Peyer's patch (tissue), 4 donors: ENCODE measurements around the gene MAML3. TPM values are rescaled to one million over a fixed set of nuclear protein-coding genes. Genes with fewer than 3 reads are reported as not detected.

ENCODE experiments used
- DNase-seq, 3 donors: peaks; one replicate each; pipeline ENCODE4 v3.0.0-alpha.2; 2017 to 2019
- H3K27ac ChIP-seq, 4 donors: fragments of 200-600 bp; sonication (generic); one replicate each; pipeline ENCODE4 v1.5.1; 2016 to 2019
- H3K27me3 ChIP-seq, 2 donors: fragments of 200-600 bp; sonication (generic); one replicate each; pipeline ENCODE4 v1.5.1; 2019
- H3K36me3 ChIP-seq, 3 donors: fragments of 200-600 bp; sonication (generic); one replicate each; pipeline ENCODE4 v1.5.1; 2016 to 2019
- H3K4me1 ChIP-seq, 4 donors: fragments of 200-600 bp; sonication (generic); one replicate each; pipeline ENCODE4 v1.5.1; 2016 to 2019
- H3K4me3 ChIP-seq, 4 donors: fragments of 200-600 bp; sonication (generic); 1 replicate in 3 of 4; 2 replicates in 1 of 4; pipeline ENCODE4 v1.5.1; 2016 to 2019; ENCODE audit warnings: mild to moderate bottlenecking in 1 of 4
- H3K9me3 ChIP-seq, 4 donors: fragments of 200-600 bp; sonication (generic); one replicate each; pipeline ENCODE4 v1.5.1; 2016 to 2019; ENCODE audit warnings: mild to moderate bottlenecking in 1 of 4
- POLR2A ChIP-seq, 2 donors: fragments of 450-650 bp; IDR thresholded peaks; one replicate each; pipeline ENCODE4 v1.5.1; 2017; ENCODE audit warnings: antibody characterized with exemption in 2 of 2, mild to moderate bottlenecking in 2 of 2, moderate library complexity in 2 of 2
- total RNA-seq, 4 donors: library from RNA; depleted of rRNA; stranded (reverse); fragments of >200 nt; gene quantifications; one replicate each; pipeline ENCODE4 v1.1.0, GENCODE V29; 2016
- TF ChIP-seq, protein P1 (sequence below), 6 experiments: fragments of 450-650 bp in 4 of 6; fragments of 200-600 bp in 2 of 6; sonication (generic) in 1 of 6; IDR thresholded peaks; one replicate each; pipeline ENCODE4 v1.5.1; 2017 to 2019; ENCODE audit warnings: antibody characterized with exemption in 6 of 6, mild to moderate bottlenecking in 3 of 6, moderate library complexity in 1 of 6

The MAML3 gene
- total RNA-seq, 4 donors from 2014 or later: 6.5 to 44.6 (median 22.1) TPM

DNA sequence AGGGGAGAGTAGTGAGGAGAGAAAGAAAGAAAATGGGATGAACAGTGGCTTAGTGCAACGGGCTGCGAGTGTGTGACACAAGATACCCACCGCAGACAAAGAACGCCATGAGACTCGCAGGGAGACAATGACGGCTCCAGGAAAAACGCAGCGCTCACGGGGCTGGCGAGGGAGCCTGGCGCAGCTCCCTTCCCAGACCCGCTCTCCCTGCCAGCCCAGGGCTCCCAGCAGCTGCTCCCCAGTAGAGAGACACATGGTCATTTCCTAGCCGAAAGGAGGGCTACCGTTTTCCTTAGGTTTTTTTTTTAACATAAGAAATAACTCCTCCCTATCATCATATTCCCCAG lies 149.5 kb downstream of the MAML3 start:
- Histone ChIP-seq H3K9me3 (no peaks in the 10 kb centered on the region), H3K27me3 (no peaks in the 10 kb centered on the region), H3K4me3 (peak overlapping the region in 2 of 4 donors; percentile 18 to 33), H3K27ac (no peak overlapping the region), H3K36me3 (no peaks in the 10 kb centered on the region), H3K4me1 (no peaks in the 10 kb centered on the region)
- no peak for DNase-seq
- TF ChIP-seq POLR2A (IDR thresholded peaks at IDR 0.05): no peak
- TF ChIP-seq, protein P1, sequence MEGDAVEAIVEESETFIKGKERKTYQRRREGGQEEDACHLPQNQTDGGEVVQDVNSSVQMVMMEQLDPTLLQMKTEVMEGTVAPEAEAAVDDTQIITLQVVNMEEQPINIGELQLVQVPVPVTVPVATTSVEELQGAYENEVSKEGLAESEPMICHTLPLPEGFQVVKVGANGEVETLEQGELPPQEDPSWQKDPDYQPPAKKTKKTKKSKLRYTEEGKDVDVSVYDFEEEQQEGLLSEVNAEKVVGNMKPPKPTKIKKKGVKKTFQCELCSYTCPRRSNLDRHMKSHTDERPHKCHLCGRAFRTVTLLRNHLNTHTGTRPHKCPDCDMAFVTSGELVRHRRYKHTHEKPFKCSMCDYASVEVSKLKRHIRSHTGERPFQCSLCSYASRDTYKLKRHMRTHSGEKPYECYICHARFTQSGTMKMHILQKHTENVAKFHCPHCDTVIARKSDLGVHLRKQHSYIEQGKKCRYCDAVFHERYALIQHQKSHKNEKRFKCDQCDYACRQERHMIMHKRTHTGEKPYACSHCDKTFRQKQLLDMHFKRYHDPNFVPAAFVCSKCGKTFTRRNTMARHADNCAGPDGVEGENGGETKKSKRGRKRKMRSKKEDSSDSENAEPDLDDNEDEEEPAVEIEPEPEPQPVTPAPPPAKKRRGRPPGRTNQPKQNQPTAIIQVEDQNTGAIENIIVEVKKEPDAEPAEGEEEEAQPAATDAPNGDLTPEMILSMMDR (IDR thresholded peaks at IDR 0.05): no peak

DNA sequence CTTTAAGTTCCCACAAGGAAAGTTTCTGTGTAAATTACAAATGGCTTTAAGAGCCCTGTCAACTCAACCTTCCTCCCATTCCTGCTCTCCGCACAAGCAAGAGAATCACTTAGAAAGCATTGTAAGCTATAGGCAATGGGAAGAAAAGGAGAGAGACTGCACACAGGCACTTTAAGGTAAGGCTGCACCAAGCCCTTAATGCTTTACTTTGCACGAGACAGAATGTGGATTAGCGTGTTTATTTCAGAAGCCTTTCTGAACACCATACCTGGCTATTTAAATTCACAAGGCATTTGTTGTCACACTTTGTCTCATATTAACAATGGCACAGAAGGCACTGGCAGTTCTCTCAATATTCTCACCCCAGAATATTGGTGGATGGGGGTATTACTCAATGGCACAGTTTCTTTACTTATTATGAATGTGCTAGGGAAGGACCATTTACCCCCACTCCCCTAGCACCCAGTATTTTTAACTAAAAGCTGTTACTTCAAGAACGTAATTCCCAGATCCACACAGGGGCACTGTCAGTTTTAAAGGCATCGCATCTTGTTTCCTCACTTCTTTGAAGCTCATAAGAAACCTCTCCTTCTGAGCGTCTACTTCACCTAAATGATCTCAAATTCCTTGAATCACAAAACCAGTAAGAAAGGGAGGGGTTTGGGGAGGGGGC lies 150.0 kb downstream of the MAML3 start:
- no peak for DNase-seq
- TF ChIP-seq, protein P1 (IDR thresholded peaks at IDR 0.05): no peak
- no peak for TF ChIP-seq POLR2A (IDR thresholded peaks at IDR 0.05)
- Histone ChIP-seq H3K9me3 (no peaks in the 10 kb centered on the region), H3K27me3 (no peaks in the 10 kb centered on the region), H3K4me1 (no peaks in the 10 kb centered on the region), H3K27ac (no peak overlapping the region), H3K36me3 (no peaks in the 10 kb centered on the region), H3K4me3 (peak overlapping the region in 2 of 4 donors; percentile 18 to 33)

- Histone ChIP-seq H3K36me3 (no peaks in the 10 kb centered on the region), H3K27ac (no peak overlapping the region), H3K9me3 (no peaks in the 10 kb centered on the region), H3K27me3 (no peaks in the 10 kb centered on the region), H3K4me1 (no peaks in the 10 kb centered on the region), H3K4me3 (no peak overlapping the region)
- DNase-seq: no peak
- TF ChIP-seq POLR2A (IDR thresholded peaks at IDR 0.05): no peak
- TF ChIP-seq, protein P1 (IDR thresholded peaks at IDR 0.05): no peak
These were observed 153.8 kb downstream of the MAML3 start for GRCh38 chr4:140000232-140000631.

DNA sequence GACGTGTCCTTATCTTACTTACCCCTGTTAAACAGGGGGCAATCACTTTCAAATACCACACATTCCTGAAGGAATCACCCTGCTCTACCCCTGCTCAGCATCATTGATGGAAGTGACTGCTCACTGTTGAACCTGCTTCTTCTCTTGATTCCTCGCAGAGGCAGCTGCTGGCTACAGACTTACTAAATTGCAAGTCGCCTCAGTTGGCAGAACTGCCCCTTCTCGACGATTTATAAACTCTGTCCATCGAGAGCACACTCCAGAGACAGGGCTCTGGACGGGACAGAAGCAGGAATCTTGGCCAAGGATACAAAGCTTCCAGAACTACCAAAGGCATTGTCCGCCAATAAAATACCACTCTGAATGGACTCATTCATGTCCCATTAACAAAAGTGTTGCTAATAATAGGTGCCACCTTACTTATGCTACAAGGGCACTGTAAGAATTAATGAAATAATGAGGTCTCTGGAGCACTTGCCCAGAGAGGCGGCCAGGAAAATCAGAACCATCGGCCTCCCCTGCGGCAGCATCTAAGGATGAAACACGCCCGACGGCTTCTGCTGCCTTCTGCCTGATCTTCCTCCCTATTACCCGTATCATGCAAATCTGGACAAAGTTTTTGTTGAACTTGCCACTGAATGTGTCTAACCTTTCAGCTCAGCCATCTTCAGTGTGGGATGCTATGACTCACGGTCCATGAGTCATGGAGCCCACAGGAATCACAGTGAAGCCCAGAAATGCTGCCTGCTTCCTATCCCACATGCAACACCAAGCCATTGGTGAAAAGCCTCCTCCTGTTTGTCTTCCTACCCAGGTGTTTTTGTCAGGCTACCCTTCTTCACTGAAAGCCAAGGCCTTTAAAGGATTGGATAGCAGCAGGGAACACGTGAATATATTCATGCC lies 164.9 kb downstream of the MAML3 start:
- peak overlapping the region in 1 of 4 donors; percentile 48 for H3K27ac ChIP-seq
- H3K36me3 ChIP-seq: no peaks in the 10 kb centered on the region
- no peak for TF ChIP-seq POLR2A (IDR thresholded peaks at IDR 0.05)
- TF ChIP-seq, protein P1 (IDR thresholded peaks at IDR 0.05): no peak
- no peaks in the 10 kb centered on the region for H3K9me3 ChIP-seq
- H3K4me3 ChIP-seq: no peak overlapping the region
- DNase-seq: no peak
- H3K4me1 ChIP-seq: no peaks in the 10 kb centered on the region
- H3K27me3 ChIP-seq: no peaks in the 10 kb centered on the region

GRCh38 chr4:139987502-139987850 lies 166.5 kb downstream of the MAML3 start:
- H3K27ac ChIP-seq: no peak overlapping the region

More at GRCh38 chr4:139987502-139987850, 166.5 kb downstream of the MAML3 start:
- no peak for DNase-seq
- Histone ChIP-seq H3K4me3 (no peak overlapping the region), H3K36me3 (no peaks in the 10 kb centered on the region), H3K4me1 (no peaks in the 10 kb centered on the region), H3K27me3 (no peaks in the 10 kb centered on the region), H3K9me3 (no peaks in the 10 kb centered on the region)
- TF ChIP-seq, protein P1 (IDR thresholded peaks at IDR 0.05): no peak
- TF ChIP-seq POLR2A (IDR thresholded peaks at IDR 0.05): no peak
